H9 (cell line): Measurements from ENCODE around the gene PPM1H. TPM values are rescaled to one million over a fixed set of nuclear protein-coding genes. Genes with fewer than 3 reads are reported as not detected.

ENCODE experiments used
- DNase-seq: peaks from one replicate; pipeline ENCODE4 v3.0.0-alpha.2; 2017
- H2AFZ ChIP-seq: one replicate; pipeline ENCODE4 v1.6.1; 2013; ENCODE audit warnings: mild to moderate bottlenecking, low read length, control low read depth, moderate library complexity
- H2AK5ac ChIP-seq: 2 replicates; pipeline ENCODE4 v1.6.1; 2013; ENCODE audit warnings: low read length, control low read depth, mixed read lengths; ENCODE audit not compliant: insufficient read length
- H2BK120ac ChIP-seq: one replicate; pipeline ENCODE4 v1.6.1; 2013; ENCODE audit warnings: low read depth, mild to moderate bottlenecking, low read length, control low read depth, inconsistent platforms; ENCODE audit not compliant: poor library complexity, severe bottlenecking
- H2BK12ac ChIP-seq: 2 replicates; pipeline ENCODE4 v1.6.1; 2013; ENCODE audit warnings: low read length, control low read depth, mixed read lengths, low read depth; ENCODE audit not compliant: insufficient read length
- H2BK15ac ChIP-seq: 2 replicates; pipeline ENCODE4 v1.6.1; 2013; ENCODE audit warnings: low read depth, low read length, control low read depth
- H2BK20ac ChIP-seq: one replicate; pipeline ENCODE4 v1.6.1; 2013; ENCODE audit warnings: low read depth, mild to moderate bottlenecking, low read length, control low read depth, inconsistent platforms; ENCODE audit not compliant: poor library complexity, severe bottlenecking
- H2BK5ac ChIP-seq: 2 replicates; pipeline ENCODE4 v1.6.1; 2013; ENCODE audit warnings: low read length, control low read depth, mixed read lengths; ENCODE audit not compliant: insufficient read length
- H3K14ac ChIP-seq: 2 replicates; pipeline ENCODE4 v1.6.1; 2013; ENCODE audit warnings: low read length, control low read depth; ENCODE audit not compliant: insufficient read depth
- H3K18ac ChIP-seq: 2 replicates; pipeline ENCODE4 v1.6.1; 2013; ENCODE audit warnings: low read depth, mild to moderate bottlenecking, mixed read lengths, low read length, control low read depth; ENCODE audit not compliant: insufficient read length
- H3K23ac ChIP-seq: 2 replicates; pipeline ENCODE4 v1.6.1; 2013; ENCODE audit warnings: low read length, control low read depth, mixed read lengths, low read depth; ENCODE audit not compliant: insufficient read length
- H3K23me2 ChIP-seq: 2 replicates; pipeline ENCODE4 v1.6.1; 2013; ENCODE audit warnings: low read depth, mild to moderate bottlenecking, mixed read lengths, low read length, control low read depth; ENCODE audit not compliant: insufficient read length, poor library complexity, severe bottlenecking
- H3K27ac ChIP-seq: 2 replicates; pipeline ENCODE4 v1.5.1; 2013; ENCODE audit warnings: low read length, control low read depth, mixed read lengths, low read depth; ENCODE audit not compliant: insufficient read length
- H3K27me3 ChIP-seq: 2 replicates; pipeline ENCODE4 v1.6.1; 2013; ENCODE audit warnings: low read length, control low read depth, inconsistent platforms; ENCODE audit not compliant: insufficient read depth
- H3K4ac ChIP-seq: 2 replicates; pipeline ENCODE4 v1.6.1; 2013; ENCODE audit warnings: low read depth, mild to moderate bottlenecking, control low read depth, inconsistent platforms, low read length, moderate library complexity
- H3K4me1 ChIP-seq: 2 replicates; pipeline ENCODE4 v1.6.1; 2013; ENCODE audit warnings: low read length, control low read depth, inconsistent platforms; ENCODE audit not compliant: insufficient read depth
- H3K4me2 ChIP-seq: 2 replicates; pipeline ENCODE4 v1.6.1; 2013; ENCODE audit warnings: low read length, control low read depth, mixed read lengths; ENCODE audit not compliant: insufficient read length, insufficient read depth
- H3K56ac ChIP-seq: 2 replicates; pipeline ENCODE4 v1.6.1; 2013; ENCODE audit warnings: low read depth, mild to moderate bottlenecking, mixed read lengths, low read length, control low read depth; ENCODE audit not compliant: insufficient read length
- H3K79me1 ChIP-seq: 2 replicates; pipeline ENCODE4 v1.6.1; 2013; ENCODE audit warnings: low read depth, mild to moderate bottlenecking, moderate library complexity, low read length, control low read depth, inconsistent platforms; ENCODE audit not compliant: insufficient read depth, poor library complexity, severe bottlenecking
- H3K79me2 ChIP-seq: 2 replicates; pipeline ENCODE4 v1.6.1; 2013; ENCODE audit warnings: low read length, control low read depth, inconsistent platforms; ENCODE audit not compliant: insufficient read depth
- H3K9ac ChIP-seq: 2 replicates; pipeline ENCODE4 v1.6.1; 2013; ENCODE audit warnings: low read length, control low read depth, mixed read lengths; ENCODE audit not compliant: insufficient read length; ENCODE audit errors: extremely low read depth
- H3K9me3 ChIP-seq: one replicate; pipeline ENCODE4 v1.6.1; 2013; ENCODE audit warnings: low read depth, low read length, inconsistent platforms; ENCODE audit not compliant: control insufficient read depth
- H3T11ph ChIP-seq: one replicate; pipeline ENCODE4 v1.6.1; 2013; ENCODE audit warnings: mild to moderate bottlenecking, low read length, control low read depth, inconsistent platforms
- H4K20me1 ChIP-seq: one replicate; pipeline ENCODE4 v1.6.1; 2013; ENCODE audit not compliant: control insufficient read depth, insufficient read length, insufficient read depth
- H4K5ac ChIP-seq: 2 replicates; pipeline ENCODE4 v1.6.1; 2013; ENCODE audit warnings: low read depth, mild to moderate bottlenecking, mixed read lengths, low read length, control low read depth; ENCODE audit not compliant: insufficient read length
- H4K8ac ChIP-seq: replicated peaks from 2 replicates; pipeline ENCODE4 v1.6.1; 2013; ENCODE audit warnings: low read length, control low read depth, mixed read lengths, low read depth; ENCODE audit not compliant: insufficient read length
- H4K91ac ChIP-seq: 2 replicates; pipeline ENCODE4 v1.6.1; 2013; ENCODE audit warnings: low read depth, mild to moderate bottlenecking, moderate library complexity, mixed read lengths, low read length, control low read depth; ENCODE audit not compliant: insufficient read length
- H3K27ac Mint-ChIP-seq, 3 experiments: 2 replicates in 2 of 3; 3 replicates in 1 of 3; pipeline ENCODE4 v1.8.0; 2020 to 2021; ENCODE audit warnings: mixed read lengths in 3 of 3, mild to moderate bottlenecking in 1 of 3, moderate library complexity in 1 of 3
- H3K27me3 Mint-ChIP-seq: 2 replicates; pipeline ENCODE4 v1.8.0; 2021; ENCODE audit warnings: low read depth, mild to moderate bottlenecking, moderate library complexity, mixed read lengths
- H3K36me3 Mint-ChIP-seq, 3 experiments: 2 replicates in 2 of 3; 3 replicates in 1 of 3; pipeline ENCODE4 v1.8.0; 2020 to 2021; ENCODE audit warnings: low read depth in 3 of 3, mixed read lengths in 3 of 3; ENCODE audit not compliant: insufficient read depth in 1 of 3
- H3K4me1 Mint-ChIP-seq, 2 experiments: 2 replicates each; pipeline ENCODE4 v1.8.0; 2020; ENCODE audit warnings: mixed read lengths in 2 of 2
- H3K4me3 Mint-ChIP-seq, 2 experiments: 2 replicates in 1 of 2; 3 replicates in 1 of 2; pipeline ENCODE4 v1.8.0; 2020 to 2021; ENCODE audit warnings: mild to moderate bottlenecking in 2 of 2, mixed read lengths in 2 of 2, moderate library complexity in 1 of 2
- H3K9me3 Mint-ChIP-seq, 2 experiments: 2 replicates in 1 of 2; 3 replicates in 1 of 2; pipeline ENCODE4 v1.8.0; 2020; ENCODE audit warnings: mild to moderate bottlenecking in 2 of 2, mixed read lengths in 2 of 2, moderate library complexity in 1 of 2
- CTCF ChIP-seq: fragments of 200-600 bp; sonication (generic); conservative IDR thresholded peaks from 3 replicates; pipeline ENCODE4 v1.8.0; 2021; ENCODE audit warnings: antibody characterized with exemption, mild to moderate bottlenecking
- WGBS: extraction: QIAGEN DNeasy Blood & Tissue Kit; methylation state at CpG from one replicate; pipeline ENCODE4 v1.1.7; 2013; ENCODE audit warnings: missing lambda C conversion rate, low lambda C conversion rate, mixed read lengths; ENCODE audit not compliant: insufficient read length; ENCODE audit errors: extremely low coverage; 5-methylcytosine and 5-hydroxymethylcytosine counted together
- total RNA-seq: library from RNA; stranded (reverse); gene quantifications from 2 replicates; pipeline ENCODE4 v1.2.1, GENCODE V29; 2021

The PPM1H gene
- total RNA-seq, 1 experiment from 2014 or later = 22.1 TPM

GRCh38 chr12:62910549-62911169 lies 24.3 kb downstream of the PPM1H start:
- Mint-ChIP-seq H3K9me3 (no peaks in the 10 kb centered on the region), H3K4me3 (no peak overlapping the region), H3K27me3 (no peaks in the 10 kb centered on the region), H3K36me3 (peaks cover 0 to 7% (median 0%) of the 10 kb centered on the region in 3 experiments; a peak in 3 of 7 replicates), H3K4me1 (peaks cover 40 to 41% of the 10 kb centered on the region in 2 experiments), H3K27ac (0 out of 7 replicates have a peak overlapping the region, but pooled peaks of 1 of the 3 experiments have one; percentile 11)
- no peak overlapping the region for H2BK20ac ChIP-seq
- H3K9me3 ChIP-seq = no peaks in the 10 kb centered on the region
- H3K56ac ChIP-seq = no peak overlapping the region
- no peak overlapping the region for H4K5ac ChIP-seq
- H3K79me1 ChIP-seq = peaks cover 2% of the 10 kb centered on the region
- no peak overlapping the region for H2BK15ac ChIP-seq
- H3K27ac ChIP-seq = no peak overlapping the region
- H3T11ph ChIP-seq = no peak overlapping the region
- no peak for DNase-seq
- H4K91ac ChIP-seq = no peak overlapping the region
- H3K18ac ChIP-seq = no peak overlapping the region
- no peak overlapping the region for H3K14ac ChIP-seq
- no peak for TF ChIP-seq CTCF
- no peak overlapping the region for H3K4ac ChIP-seq
- WGBS = no CpG with 5 or more reads among the region's 5 CpGs
- no peaks in the 10 kb centered on the region for H3K27me3 ChIP-seq
- H2AFZ ChIP-seq = no peak overlapping the region
- no peak overlapping the region for H2BK120ac ChIP-seq
- H2AK5ac ChIP-seq = no peak overlapping the region
- H3K4me2 ChIP-seq = no peak overlapping the region
- no peak overlapping the region for H3K9ac ChIP-seq
- no peak overlapping the region for H2BK5ac ChIP-seq
- no peak overlapping the region for H2BK12ac ChIP-seq
- no peak overlapping the region for H3K23ac ChIP-seq
- no peak overlapping the region for H4K8ac ChIP-seq
- no peaks in the 10 kb centered on the region for H3K23me2 ChIP-seq
- H4K20me1 ChIP-seq = no peaks in the 10 kb centered on the region
- peaks cover 25% of the 10 kb centered on the region; the same call in 1 of the 2 replicates for H3K4me1 ChIP-seq
- peaks cover 2% of the 10 kb centered on the region; the same call in 1 of the 2 replicates for H3K79me2 ChIP-seq
